HepG2 (cell line): Measurements from ENCODE around the gene SHF. TPM values are rescaled to one million over a fixed set of nuclear protein-coding genes. Genes with fewer than 3 reads are reported as not detected.

Experiments used
- EZH2 ChIP-seq: conservative IDR thresholded peaks from 2 replicates; pipeline ENCODE4 v1.6.1; 2012; ENCODE audit warnings: mild to moderate bottlenecking, low read depth, low read length, moderate library complexity
- HOXD1 ChIP-seq: sonication (generic); formaldehyde crosslinking; IDR thresholded peaks from 2 replicates; pipeline ENCODE4 v1.5.0; 2020; ENCODE audit warnings: missing genetic modification reagents
- JARID2 ChIP-seq: sonication (generic); formaldehyde crosslinking; IDR thresholded peaks from 2 replicates; pipeline ENCODE4 v1.8.1; 2023; ENCODE audit warnings: missing genetic modification reagents, inconsistent platforms; ENCODE audit not compliant: insufficient replicate concordance
- RBFOX2 ChIP-seq: fragments of 200-400 bp; formaldehyde crosslinking; IDR thresholded peaks from 2 replicates; pipeline ENCODE4 v1.6.1; 2017; ENCODE audit warnings: low read depth, mild to moderate bottlenecking, low read length
- RXRB ChIP-seq: IDR thresholded peaks from 2 replicates; pipeline ENCODE4 v1.6.1; 2016; ENCODE audit warnings: borderline replicate concordance, missing genetic modification reagents, missing compliant biosample characterization
- SMAD1 ChIP-seq: sonication (generic); formaldehyde crosslinking; IDR thresholded peaks from 2 replicates; pipeline ENCODE4 v1.4.0; 2020; ENCODE audit warnings: missing genetic modification reagents, low read depth, mild to moderate bottlenecking, borderline replicate concordance
- ZNF10 ChIP-seq: sonication (generic); formaldehyde crosslinking; IDR thresholded peaks from 2 replicates; pipeline ENCODE4 v1.4.0; 2020; ENCODE audit warnings: mild to moderate bottlenecking, low read depth, missing genetic modification reagents, borderline replicate concordance
- ZNF138 ChIP-seq: sonication (generic); formaldehyde crosslinking; IDR thresholded peaks from 2 replicates; pipeline ENCODE4 v1.5.0; 2020; ENCODE audit warnings: mild to moderate bottlenecking, low read depth, missing genetic modification reagents
- ZNF180 ChIP-seq: sonication (generic); formaldehyde crosslinking; IDR thresholded peaks from 2 replicates; pipeline ENCODE4 v1.4.0; 2020; ENCODE audit warnings: low read depth, missing genetic modification reagents, borderline replicate concordance
- ZNF333 ChIP-seq: sonication (generic); formaldehyde crosslinking; IDR thresholded peaks from 2 replicates; pipeline ENCODE4 v1.4.0; 2020; ENCODE audit warnings: mild to moderate bottlenecking, missing genetic modification reagents, borderline replicate concordance
- ZNF335 ChIP-seq: sonication (generic); formaldehyde crosslinking; IDR thresholded peaks from 2 replicates; pipeline ENCODE4 v1.4.0; 2020; ENCODE audit warnings: missing genetic modification reagents
- ZNF432 ChIP-seq: sonication (generic); formaldehyde crosslinking; IDR thresholded peaks from 2 replicates; pipeline ENCODE4 v1.5.0; 2020; ENCODE audit warnings: missing genetic modification reagents, mild to moderate bottlenecking, borderline replicate concordance
- ZNF607 ChIP-seq: sonication (generic); formaldehyde crosslinking; IDR thresholded peaks from 2 replicates; pipeline ENCODE4 v1.5.1; 2020; ENCODE audit warnings: missing genetic modification reagents, mild to moderate bottlenecking, borderline replicate concordance
- ZNF761 ChIP-seq: sonication (generic); formaldehyde crosslinking; conservative IDR thresholded peaks from 2 replicates; pipeline ENCODE4 v1.4.0; 2020; ENCODE audit warnings: mild to moderate bottlenecking, missing genetic modification reagents
- ZNF773 ChIP-seq: sonication (generic); formaldehyde crosslinking; IDR thresholded peaks from 2 replicates; pipeline ENCODE4 v1.4.0; 2020; ENCODE audit warnings: missing genetic modification reagents, borderline replicate concordance
- ZNF816 ChIP-seq: sonication (generic); formaldehyde crosslinking; IDR thresholded peaks from 2 replicates; pipeline ENCODE4 v1.8.0; 2022; ENCODE audit warnings: missing genetic modification reagents, mild to moderate bottlenecking, borderline replicate concordance
- polyA plus RNA-seq, 8 experiments: library from polyadenylated mRNA; depleted of rRNA in 3 of 8; stranded (reverse) in 7 of 8; unstranded in 1 of 8; fragments of >200 nt; fragmentation: Illumina TruSeq in 4 of 8; extraction: Trizol in 4 of 8; gene quantifications; 2 replicates each; pipeline versions ENCODE4 v1.2.1 to v1.2.3, GENCODE V29; 2011 to 2016; ENCODE audit warnings: low read depth in 4 of 8, missing spikeins in 1 of 8, mixed read lengths in 1 of 8; ENCODE audit not compliant: insufficient read depth in 1 of 8
- total RNA-seq, 5 experiments: library from RNA; depleted of rRNA; stranded (reverse); fragments of >200 nt; fragmentation: Illumina TruSeq; extraction: Trizol; gene quantifications; 2 replicates each; pipeline ENCODE4 v1.2.3, GENCODE V29; 2016; ENCODE audit warnings: low read depth in 1 of 5
- TF ChIP-seq, protein P1 (sequence below): sonication (generic); formaldehyde crosslinking; IDR thresholded peaks from 2 replicates; pipeline ENCODE4 v1.9.0; 2021; ENCODE audit warnings: missing genetic modification reagents, borderline replicate concordance
- TF ChIP-seq, protein P2 (sequence below): sonication (generic); formaldehyde crosslinking; conservative IDR thresholded peaks from 2 replicates; pipeline ENCODE4 v1.5.0; 2020; ENCODE audit warnings: missing genetic modification reagents
- TF ChIP-seq, protein P3 (sequence below), 2 experiments: fragments of 450-650 bp in 1 of 2; sonication (generic) in 1 of 2; formaldehyde crosslinking; IDR thresholded peaks; 2 replicates each; pipeline versions ENCODE4 v1.5.0 to v1.8.0; 2020 to 2022; ENCODE audit warnings: mild to moderate bottlenecking in 1 of 2, missing genetic modification reagents in 1 of 2
- TF ChIP-seq, protein P4 (sequence below): fragments of 450-650 bp; IDR thresholded peaks from 2 replicates; pipeline ENCODE4 v1.6.1; 2016

Gene SHF
- total and polyA plus RNA-seq, 2 of the 13 experiments (the other 11 are each of a cell fraction or from before 2014, with no cell fraction given) = 20.9 to 25.5 TPM

DNA sequence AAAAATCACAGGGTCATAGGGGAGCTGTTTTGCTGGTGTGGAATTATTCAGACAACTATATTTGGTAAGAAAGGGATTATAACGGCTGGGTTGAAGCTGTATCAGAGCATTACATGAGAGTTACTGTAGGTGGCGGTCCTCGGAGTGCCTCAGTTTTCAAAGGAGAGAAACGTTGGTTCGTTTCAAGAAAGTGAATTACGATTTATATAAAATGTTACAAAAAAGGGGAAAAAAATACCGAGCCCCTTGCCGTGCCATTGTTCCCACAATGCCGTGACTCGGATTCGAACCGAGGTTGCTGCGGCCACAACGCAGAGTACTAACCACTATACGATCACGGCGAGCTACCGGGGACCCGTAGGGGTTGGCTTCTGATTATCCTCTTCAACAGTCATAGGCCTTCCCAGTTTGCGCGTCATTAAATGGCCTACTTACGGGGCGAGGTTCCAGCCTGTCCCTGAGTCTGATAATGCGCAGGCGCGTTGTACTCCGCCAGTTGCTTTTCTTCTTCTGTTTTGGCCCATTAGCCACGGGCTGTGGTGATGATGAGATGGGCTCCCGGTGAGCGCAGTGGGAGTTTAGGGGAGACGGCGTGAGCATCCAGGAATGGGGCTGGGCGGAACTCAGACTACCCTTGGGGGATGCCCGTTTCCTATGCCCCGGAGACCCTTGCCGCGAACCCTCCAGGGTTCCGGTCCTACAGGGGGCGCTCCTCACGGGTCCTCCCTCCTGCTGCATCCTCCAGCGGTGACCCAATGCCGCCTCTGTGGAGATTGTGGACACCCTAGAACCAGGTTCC lies 10.8 kb upstream of the SHF start (continued):
- TF ChIP-seq ZNF816 (CRISPR knock-in tag) (peak; percentile 70), ZNF180 (no peak), ZNF761 (0 out of 2 replicates have a peak, but pooled peaks have one; percentile 32), ZNF333 (CRISPR knock-in tag) (0 out of 2 replicates have a peak, but pooled peaks have one; percentile 46), ZNF10 (CRISPR knock-in tag) (no peak), SMAD1 (CRISPR knock-in tag) (0 out of 2 replicates have a peak, but pooled peaks have one; percentile 68), EZH2 (no peak), ZNF773 (CRISPR knock-in tag) (no peak), RBFOX2 (0 out of 2 replicates have a peak, but pooled peaks have one; percentile 22), ZNF335 (CRISPR knock-in tag) (no peak), JARID2 (no peak), RXRB (CRISPR knock-in tag) (peak; percentile 73), ZNF432 (CRISPR knock-in tag) (no peak), HOXD1 (CRISPR knock-in tag) (no peak), ZNF607 (CRISPR knock-in tag) (no peak; the same call in 1 of the 2 replicates), ZNF138 (CRISPR knock-in tag) (no peak)
- TF ChIP-seq, protein P1, sequence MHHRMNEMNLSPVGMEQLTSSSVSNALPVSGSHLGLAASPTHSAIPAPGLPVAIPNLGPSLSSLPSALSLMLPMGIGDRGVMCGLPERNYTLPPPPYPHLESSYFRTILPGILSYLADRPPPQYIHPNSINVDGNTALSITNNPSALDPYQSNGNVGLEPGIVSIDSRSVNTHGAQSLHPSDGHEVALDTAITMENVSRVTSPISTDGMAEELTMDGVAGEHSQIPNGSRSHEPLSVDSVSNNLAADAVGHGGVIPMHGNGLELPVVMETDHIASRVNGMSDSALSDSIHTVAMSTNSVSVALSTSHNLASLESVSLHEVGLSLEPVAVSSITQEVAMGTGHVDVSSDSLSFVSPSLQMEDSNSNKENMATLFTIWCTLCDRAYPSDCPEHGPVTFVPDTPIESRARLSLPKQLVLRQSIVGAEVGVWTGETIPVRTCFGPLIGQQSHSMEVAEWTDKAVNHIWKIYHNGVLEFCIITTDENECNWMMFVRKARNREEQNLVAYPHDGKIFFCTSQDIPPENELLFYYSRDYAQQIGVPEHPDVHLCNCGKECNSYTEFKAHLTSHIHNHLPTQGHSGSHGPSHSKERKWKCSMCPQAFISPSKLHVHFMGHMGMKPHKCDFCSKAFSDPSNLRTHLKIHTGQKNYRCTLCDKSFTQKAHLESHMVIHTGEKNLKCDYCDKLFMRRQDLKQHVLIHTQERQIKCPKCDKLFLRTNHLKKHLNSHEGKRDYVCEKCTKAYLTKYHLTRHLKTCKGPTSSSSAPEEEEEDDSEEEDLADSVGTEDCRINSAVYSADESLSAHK (CRISPR knock-in tag) = no peak
- TF ChIP-seq, protein P2, sequence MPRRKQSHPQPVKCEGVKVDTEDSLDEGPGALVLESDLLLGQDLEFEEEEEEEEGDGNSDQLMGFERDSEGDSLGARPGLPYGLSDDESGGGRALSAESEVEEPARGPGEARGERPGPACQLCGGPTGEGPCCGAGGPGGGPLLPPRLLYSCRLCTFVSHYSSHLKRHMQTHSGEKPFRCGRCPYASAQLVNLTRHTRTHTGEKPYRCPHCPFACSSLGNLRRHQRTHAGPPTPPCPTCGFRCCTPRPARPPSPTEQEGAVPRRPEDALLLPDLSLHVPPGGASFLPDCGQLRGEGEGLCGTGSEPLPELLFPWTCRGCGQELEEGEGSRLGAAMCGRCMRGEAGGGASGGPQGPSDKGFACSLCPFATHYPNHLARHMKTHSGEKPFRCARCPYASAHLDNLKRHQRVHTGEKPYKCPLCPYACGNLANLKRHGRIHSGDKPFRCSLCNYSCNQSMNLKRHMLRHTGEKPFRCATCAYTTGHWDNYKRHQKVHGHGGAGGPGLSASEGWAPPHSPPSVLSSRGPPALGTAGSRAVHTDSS (CRISPR knock-in tag) = no peak
- TF ChIP-seq, protein P3, sequence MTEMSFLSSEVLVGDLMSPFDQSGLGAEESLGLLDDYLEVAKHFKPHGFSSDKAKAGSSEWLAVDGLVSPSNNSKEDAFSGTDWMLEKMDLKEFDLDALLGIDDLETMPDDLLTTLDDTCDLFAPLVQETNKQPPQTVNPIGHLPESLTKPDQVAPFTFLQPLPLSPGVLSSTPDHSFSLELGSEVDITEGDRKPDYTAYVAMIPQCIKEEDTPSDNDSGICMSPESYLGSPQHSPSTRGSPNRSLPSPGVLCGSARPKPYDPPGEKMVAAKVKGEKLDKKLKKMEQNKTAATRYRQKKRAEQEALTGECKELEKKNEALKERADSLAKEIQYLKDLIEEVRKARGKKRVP (CRISPR knock-in tag; IDR thresholded peaks at IDR 0.05) = 0 out of 4 replicates have a peak, but pooled peaks of 1 of the 2 experiments have one; percentile 8
- TF ChIP-seq, protein P4, sequence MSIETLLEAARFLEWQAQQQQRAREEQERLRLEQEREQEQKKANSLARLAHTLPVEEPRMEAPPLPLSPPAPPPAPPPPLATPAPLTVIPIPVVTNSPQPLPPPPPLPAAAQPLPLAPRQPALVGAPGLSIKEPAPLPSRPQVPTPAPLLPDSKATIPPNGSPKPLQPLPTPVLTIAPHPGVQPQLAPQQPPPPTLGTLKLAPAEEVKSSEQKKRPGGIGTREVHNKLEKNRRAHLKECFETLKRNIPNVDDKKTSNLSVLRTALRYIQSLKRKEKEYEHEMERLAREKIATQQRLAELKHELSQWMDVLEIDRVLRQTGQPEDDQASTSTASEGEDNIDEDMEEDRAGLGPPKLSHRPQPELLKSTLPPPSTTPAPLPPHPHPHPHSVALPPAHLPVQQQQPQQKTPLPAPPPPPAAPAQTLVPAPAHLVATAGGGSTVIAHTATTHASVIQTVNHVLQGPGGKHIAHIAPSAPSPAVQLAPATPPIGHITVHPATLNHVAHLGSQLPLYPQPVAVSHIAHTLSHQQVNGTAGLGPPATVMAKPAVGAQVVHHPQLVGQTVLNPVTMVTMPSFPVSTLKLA = no peak
